WTC11 (cell line): Measurements from ENCODE around the gene HHAT. TPM values are rescaled to one million over a fixed set of nuclear protein-coding genes. Genes with fewer than 3 reads are reported as not detected.

Experiments used
- ATAC-seq: fragments of 200-7000 bp; cut with Tn5 transposase; 2 replicates; pipeline ENCODE4 v1.10.0; 2021; ENCODE audit warnings: mild to moderate bottlenecking, moderate library complexity
- CTCF ChIA-PET: fragments of 300-600 bp; sonication (Branson Sonifier 250); formaldehyde crosslinking; loops from one replicate; lab custom pipeline; 2021; ENCODE audit warnings: antibody characterized with exemption; lab: Charles Lee
- POLR2A ChIA-PET: fragments of 350-600 bp; sonication (Branson Sonifier 250); formaldehyde crosslinking; loops from one replicate; lab custom pipeline; 2021; ENCODE audit warnings: antibody characterized with exemption; lab: Charles Lee
- DNase-seq: peaks from one replicate; pipeline ENCODE4 v3.0.0; 2021; ENCODE audit warnings: low spot score
- H3K27ac Mint-ChIP-seq: 2 replicates; pipeline ENCODE4 v1.8.0; 2021; ENCODE audit warnings: mixed read lengths
- H3K27me3 Mint-ChIP-seq: 2 replicates; pipeline ENCODE4 v1.8.0; 2021; ENCODE audit warnings: low read depth, mild to moderate bottlenecking, moderate library complexity, mixed read lengths
- H3K36me3 Mint-ChIP-seq: 2 replicates; pipeline ENCODE4 v1.8.0; 2021; ENCODE audit warnings: mixed read lengths
- H3K4me1 Mint-ChIP-seq: 2 replicates; pipeline ENCODE4 v1.8.0; 2022; ENCODE audit warnings: mixed read lengths
- H3K4me3 Mint-ChIP-seq: 2 replicates; pipeline ENCODE4 v1.8.0; 2021; ENCODE audit warnings: mild to moderate bottlenecking, moderate library complexity, mixed read lengths
- H3K9me3 Mint-ChIP-seq: 2 replicates; pipeline ENCODE4 v1.8.0; 2021; ENCODE audit warnings: mixed read lengths
- ARID4B ChIP-seq: sonication (generic); formaldehyde crosslinking; IDR thresholded peaks from 2 replicates; pipeline ENCODE4 v1.8.0; 2023; ENCODE audit warnings: missing genetic modification reagents, mild to moderate bottlenecking, borderline replicate concordance
- ATF2 ChIP-seq: sonication (generic); formaldehyde crosslinking; IDR thresholded peaks from 2 replicates; pipeline ENCODE4 v1.8.1; 2022; ENCODE audit warnings: low read depth, missing genetic modification reagents, borderline replicate concordance
- CBFB ChIP-seq: sonication (generic); formaldehyde crosslinking; IDR thresholded peaks from 2 replicates; pipeline ENCODE4 v1.8.1; 2022; ENCODE audit warnings: mild to moderate bottlenecking, low read depth, missing genetic modification reagents
- ELF4 ChIP-seq: sonication (generic); formaldehyde crosslinking; IDR thresholded peaks from 2 replicates; pipeline ENCODE4 v1.8.1; 2022; ENCODE audit warnings: low read depth, mild to moderate bottlenecking, moderate library complexity, missing genetic modification reagents
- FOXP1 ChIP-seq: sonication (generic); formaldehyde crosslinking; IDR thresholded peaks from 2 replicates; pipeline ENCODE4 v1.8.0; 2022; ENCODE audit warnings: missing genetic modification reagents, mild to moderate bottlenecking, moderate library complexity, borderline replicate concordance
- FOXP4 ChIP-seq: sonication (generic); formaldehyde crosslinking; IDR thresholded peaks from 2 replicates; pipeline ENCODE4 v1.8.0; 2022; ENCODE audit warnings: mild to moderate bottlenecking, missing genetic modification reagents
- GRHL2 ChIP-seq: fragments of 250-450 bp; sonication (Bioruptor Pico); IDR thresholded peaks from 2 replicates; pipeline ENCODE4 v1.8.0; 2022; ENCODE audit warnings: mild to moderate bottlenecking, moderate library complexity; ENCODE audit not compliant: insufficient replicate concordance, severe bottlenecking
- GTF2I ChIP-seq: fragments of 250-450 bp; sonication (Bioruptor Pico); conservative IDR thresholded peaks from 2 replicates; pipeline ENCODE4 v1.4.0; 2021; ENCODE audit warnings: mild to moderate bottlenecking
- OVOL2 ChIP-seq: fragments of 250-450 bp; sonication (Bioruptor Pico); IDR thresholded peaks from 2 replicates; pipeline ENCODE4 v1.9.0; 2021; ENCODE audit warnings: mild to moderate bottlenecking, borderline replicate concordance
- SMAD4 ChIP-seq: sonication (generic); formaldehyde crosslinking; IDR thresholded peaks from 2 replicates; pipeline ENCODE4 v1.8.0; 2022; ENCODE audit warnings: mild to moderate bottlenecking, missing genetic modification reagents
- SP1 ChIP-seq: sonication (generic); formaldehyde crosslinking; conservative IDR thresholded peaks from 2 replicates; pipeline ENCODE4 v1.8.1; 2022; ENCODE audit warnings: missing genetic modification reagents
- TEAD4 ChIP-seq: sonication (generic); formaldehyde crosslinking; IDR thresholded peaks from 2 replicates; pipeline ENCODE4 v1.8.0; 2022; ENCODE audit warnings: mild to moderate bottlenecking, missing genetic modification reagents
- ZBTB43 ChIP-seq: sonication (generic); formaldehyde crosslinking; IDR thresholded peaks from 2 replicates; pipeline ENCODE4 v1.8.1; 2023; ENCODE audit warnings: mild to moderate bottlenecking, missing genetic modification reagents
- ZNF281 ChIP-seq: sonication (generic); formaldehyde crosslinking; IDR thresholded peaks from 2 replicates; pipeline ENCODE4 v1.8.0; 2023; ENCODE audit warnings: mild to moderate bottlenecking, missing genetic modification reagents
- ZNF317 ChIP-seq: sonication (generic); formaldehyde crosslinking; IDR thresholded peaks from 2 replicates; pipeline ENCODE4 v1.8.1; 2023; ENCODE audit warnings: low read depth, mild to moderate bottlenecking, moderate library complexity, missing genetic modification reagents, borderline replicate concordance
- ZNF396 ChIP-seq: fragments of 250-450 bp; sonication (Bioruptor Pico); IDR thresholded peaks from 2 replicates; pipeline ENCODE4 v1.8.0; 2021; ENCODE audit warnings: mild to moderate bottlenecking, moderate library complexity, borderline replicate concordance
- ZNF532 ChIP-seq: fragments of 250-450 bp; sonication (Bioruptor Pico); IDR thresholded peaks from 2 replicates; pipeline ENCODE4 v1.9.0; 2021; ENCODE audit warnings: mild to moderate bottlenecking, borderline replicate concordance
- ZSCAN18 ChIP-seq: fragments of 250-450 bp; sonication (Bioruptor Pico); IDR thresholded peaks from 2 replicates; pipeline ENCODE4 v2.1.2; 2022; ENCODE audit warnings: mild to moderate bottlenecking, moderate library complexity
- total RNA-seq: library from RNA; stranded (reverse); gene quantifications from 3 replicates; pipeline ENCODE4 v1.2.3, GENCODE V29; 2021

The HHAT gene
- total RNA-seq, 1 experiment from 2014 or later, result 0.39 TPM

GRCh38 chr1:210418863-210419650 lies 90.4 kb downstream of the HHAT start:
- ATAC-seq (no peak), DNase-seq (no peak)
- Mint-ChIP-seq H3K27me3 (no peaks in the 10 kb centered on the region), H3K27ac (no peak overlapping the region), H3K4me3 (no peak overlapping the region), H3K36me3 (no peaks in the 10 kb centered on the region), H3K9me3 (peaks cover 8% of the 10 kb centered on the region), H3K4me1 (peaks cover 24% of the 10 kb centered on the region)
- POLR2A ChIA-PET, result no interaction called here
- CTCF ChIA-PET, result interaction anchor here (0.9 to 1.4 kb wide), 3 partner anchors 45 to 717 kb away, joined by 3 to 7 read pairs (median 4); partner anchors contain the start of gene KCNH1
- no peak for TF ChIP-seq ZSCAN18
- TF ChIP-seq GTF2I (CRISPR knock-in tag), result no peak
- no peak for TF ChIP-seq OVOL2
- TF ChIP-seq ZNF281 (CRISPR knock-in tag), result no peak
- TF ChIP-seq SP1 (CRISPR knock-in tag), result no peak
- no peak for TF ChIP-seq CBFB
- TF ChIP-seq ZNF317, result no peak
- TF ChIP-seq ARID4B (CRISPR knock-in tag), result no peak
- TF ChIP-seq ZNF396 (CRISPR knock-in tag), result no peak
- TF ChIP-seq GRHL2 (CRISPR knock-in tag), result no peak
- TF ChIP-seq SMAD4, result no peak
- no peak for TF ChIP-seq ZNF532 (CRISPR knock-in tag)
- TF ChIP-seq FOXP4 (CRISPR knock-in tag), result no peak
- TF ChIP-seq FOXP1 (CRISPR knock-in tag), result no peak
- TF ChIP-seq ZBTB43, result no peak
- no peak for TF ChIP-seq ELF4
- no peak for TF ChIP-seq TEAD4 (CRISPR knock-in tag)
- TF ChIP-seq ATF2 (CRISPR knock-in tag), result no peak
